Stimulated activated CD8-positive, alpha-beta memory T cell treated with anti-CD3 and anti-CD28 coated beads, Interleukin-4, amount 100 ng/mL, for 48 hours (primary cell): ENCODE measurements around the gene NALCN.
"Not testable (repeated sequence)": the region's sequence is repeated elsewhere in the genome, so short reads cannot be mapped to it uniquely, and the experiment has no call there.

Experiments used
- DNase-seq: peaks from one replicate; pipeline ENCODE4 v3.0.0-alpha.2; 2020

The NALCN gene

DNA sequence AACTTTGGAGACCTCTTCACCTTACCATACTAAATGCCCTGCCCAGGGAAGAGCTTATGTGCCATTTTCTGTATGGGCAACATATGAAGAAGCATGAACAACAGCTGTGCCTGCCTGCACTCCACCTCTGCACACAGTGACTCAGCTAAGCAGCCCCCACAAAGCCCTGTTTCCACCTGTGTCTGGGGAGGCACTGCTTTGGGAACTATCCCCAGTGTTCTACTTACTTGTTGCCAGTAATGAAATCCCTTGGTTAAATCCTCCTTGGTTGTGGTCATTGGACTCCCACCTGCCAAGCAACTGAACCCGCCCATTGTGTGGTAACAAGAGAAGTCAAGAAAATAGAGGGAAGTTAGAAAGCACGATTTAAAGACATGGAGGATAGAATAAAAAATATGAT, 84.6 kb downstream of the NALCN start:
- DNase-seq, result no peak

DNA sequence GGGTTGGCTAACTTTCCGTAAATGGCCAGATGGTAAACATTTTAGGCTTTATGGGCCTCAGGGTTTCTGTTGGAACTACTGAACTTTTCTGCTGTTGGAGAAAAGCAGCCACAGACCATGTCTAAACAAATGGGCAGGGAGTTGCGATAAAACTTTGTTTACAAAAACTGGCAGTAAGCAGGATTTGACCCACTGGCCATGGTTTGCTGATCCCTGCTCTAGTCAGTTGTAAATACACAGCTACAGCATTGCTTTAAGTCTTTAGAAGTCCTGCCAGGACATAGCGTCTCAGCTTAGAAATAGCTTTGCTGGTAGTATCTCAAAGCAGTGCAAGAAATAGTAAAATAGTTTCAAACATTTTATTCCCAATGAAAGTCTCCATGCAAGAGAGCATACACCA, 88.4 kb downstream of the NALCN start:
- no peak for DNase-seq

DNA sequence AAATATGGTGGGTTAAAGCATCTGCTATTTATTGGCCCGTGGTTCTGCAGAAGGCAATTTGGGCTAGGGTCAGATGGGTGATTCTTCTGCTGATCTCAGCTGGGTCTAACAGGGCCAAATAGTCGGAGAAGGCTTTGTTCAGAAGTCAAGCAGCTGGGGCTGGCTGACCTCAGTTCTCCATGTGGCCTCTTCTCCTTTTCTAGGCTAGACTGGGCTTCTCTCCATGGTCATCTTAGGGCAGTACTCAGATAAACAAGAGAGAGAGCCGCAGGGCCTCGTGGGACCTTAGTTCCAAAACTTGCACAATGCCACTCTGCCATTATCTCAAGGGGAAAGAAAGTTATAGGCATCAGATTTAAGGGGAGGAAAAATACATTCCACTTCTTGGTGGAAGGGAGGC, 89.6 kb downstream of the NALCN start:
- DNase-seq, result no peak

DNA sequence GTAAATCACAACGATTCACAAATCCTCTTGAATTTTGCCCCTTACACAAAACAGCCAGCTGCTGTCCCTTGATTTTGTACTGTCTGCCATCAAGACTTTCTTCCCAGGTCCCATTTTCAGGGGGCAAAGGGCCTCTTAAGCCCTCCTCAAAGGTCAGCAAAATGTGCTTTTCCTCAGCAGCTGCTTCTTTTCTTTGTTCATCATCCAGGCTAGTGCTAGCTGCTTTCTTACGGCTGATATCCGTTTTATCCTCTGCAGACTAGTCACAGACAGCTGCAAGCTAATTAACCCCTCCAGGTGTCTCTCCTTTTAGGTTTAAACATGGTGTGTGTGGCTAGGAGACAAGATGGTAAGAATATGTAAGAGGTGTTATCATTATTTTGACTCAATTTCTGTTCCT, 90.9 kb downstream of the NALCN start:
- no peak for DNase-seq

DNA sequence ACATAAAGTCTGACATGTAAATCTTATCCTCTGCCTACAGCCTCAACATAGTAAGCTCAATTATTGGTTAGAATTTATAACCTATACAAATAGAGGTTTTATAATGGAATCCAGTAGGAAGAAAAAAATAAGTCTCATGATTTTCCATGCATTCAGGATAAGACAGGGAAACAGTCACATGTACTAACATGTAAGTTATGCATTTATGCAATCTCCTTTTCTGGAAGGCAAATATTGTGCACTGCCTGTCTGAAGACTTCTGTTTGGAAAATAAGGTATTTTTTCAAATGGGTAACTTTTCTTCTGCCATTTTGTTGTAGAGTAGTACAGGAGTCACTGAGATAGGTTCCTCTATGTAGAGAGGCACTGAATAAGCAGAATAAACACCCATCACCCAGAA, 92.7 kb downstream of the NALCN start:
- no peak for DNase-seq

DNA sequence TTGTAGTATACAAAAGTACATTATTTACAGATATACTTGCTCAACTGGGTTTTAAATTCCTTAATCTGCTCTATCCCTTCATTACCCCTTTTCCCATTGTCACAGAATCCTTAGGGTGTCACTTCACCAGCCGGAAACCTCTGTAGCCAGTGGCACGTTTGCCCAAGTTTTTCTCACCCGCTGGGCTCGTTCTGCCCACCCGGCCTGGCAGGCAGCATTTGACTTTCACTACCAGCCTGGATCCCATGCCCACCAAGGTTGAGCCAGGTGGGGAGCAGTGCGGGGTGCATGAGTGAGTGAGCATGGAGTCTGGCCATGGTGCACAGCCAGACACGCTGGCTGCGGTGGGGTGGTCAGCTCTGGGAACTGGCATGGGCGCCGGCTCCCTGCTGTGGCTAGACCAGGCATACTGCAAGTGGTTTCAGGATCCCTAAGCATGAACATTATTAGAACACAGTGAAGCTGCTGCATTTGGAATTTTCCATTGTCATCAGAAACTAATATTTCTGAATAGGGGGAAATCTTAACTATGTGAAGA, 98.3 kb downstream of the NALCN start:
- no peak for DNase-seq

DNA sequence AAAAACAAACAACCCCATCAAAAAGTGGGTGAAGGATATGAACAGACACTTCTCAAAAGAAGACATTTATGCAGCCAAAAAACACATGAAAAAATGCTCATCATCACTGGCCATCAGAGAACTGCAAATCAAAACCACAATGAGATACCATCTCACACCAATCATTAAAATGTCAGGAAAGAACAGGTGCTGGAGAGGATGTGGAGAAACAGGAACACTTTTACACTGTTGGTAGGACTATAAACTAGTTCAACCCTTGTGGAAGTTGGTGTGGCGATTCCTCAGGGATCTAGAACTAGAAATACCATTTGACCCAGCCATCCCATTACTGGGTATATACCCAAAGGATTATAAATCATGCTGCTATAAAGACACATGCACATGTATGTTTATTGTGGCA, 102.8 kb downstream of the NALCN start:
- DNase-seq, result not testable (repeated sequence)

DNA sequence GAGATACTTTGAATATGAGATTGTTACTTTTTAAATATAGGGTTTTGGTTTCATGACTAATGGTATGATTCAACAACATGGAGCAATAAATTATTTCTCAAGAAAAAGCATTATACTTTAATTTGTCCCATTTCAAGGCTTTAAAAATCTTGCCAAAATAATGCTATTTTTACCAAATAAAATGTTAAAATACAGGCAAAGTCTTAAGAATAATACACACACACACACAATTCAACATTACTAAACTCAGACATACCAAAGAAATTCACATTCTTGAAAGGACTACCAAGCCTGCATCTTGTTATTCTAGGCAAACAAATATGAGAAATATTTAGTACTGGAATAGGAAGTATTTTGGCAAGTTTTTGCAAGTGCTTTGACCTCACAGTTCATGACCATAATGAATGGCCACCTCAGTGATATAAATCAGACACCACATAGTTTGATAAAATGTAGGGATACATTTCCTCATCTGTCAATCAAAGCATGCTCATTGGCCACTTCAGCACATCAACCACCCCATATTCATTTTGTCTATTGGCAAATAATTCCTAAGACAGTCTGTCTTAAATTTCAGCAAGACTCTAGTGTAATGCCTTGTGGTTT, 107.2 kb downstream of the NALCN start:
- DNase-seq, result no peak

DNA sequence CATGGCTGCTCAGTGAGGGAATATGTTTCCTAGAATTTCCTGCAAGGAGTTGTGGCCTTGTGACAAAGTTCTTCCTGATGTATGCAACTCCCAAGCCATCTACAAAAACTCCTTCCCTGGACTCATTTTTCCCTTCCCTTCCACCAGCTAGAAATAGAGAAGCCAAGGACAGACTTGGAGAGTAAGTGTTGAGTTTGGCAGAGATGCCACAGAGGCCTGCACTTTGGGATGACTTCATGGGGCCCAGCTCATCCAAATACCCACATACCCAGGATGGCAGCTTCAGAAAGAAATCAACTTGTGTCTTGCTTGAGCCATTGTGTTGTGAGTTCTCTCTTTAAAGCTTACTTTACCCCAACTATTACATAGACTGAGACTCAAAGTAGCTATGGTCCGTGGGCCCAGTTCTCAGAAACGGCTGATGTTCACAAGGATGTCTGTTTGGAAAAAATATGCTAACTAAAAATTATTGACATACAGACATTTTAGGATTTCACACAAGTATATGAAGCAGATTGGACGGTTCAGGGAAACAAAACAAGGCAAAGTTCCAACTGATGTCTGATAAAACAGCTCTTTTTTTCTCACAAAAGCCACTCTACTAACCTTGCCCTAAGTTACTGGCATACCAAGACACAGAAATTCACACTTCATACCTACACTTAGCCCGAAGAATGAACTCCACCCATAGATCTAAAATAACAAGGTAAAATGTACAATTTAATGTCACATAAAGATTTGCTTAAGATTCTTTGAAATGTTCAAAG, 107.9 kb downstream of the NALCN start:
- no peak for DNase-seq

DNA sequence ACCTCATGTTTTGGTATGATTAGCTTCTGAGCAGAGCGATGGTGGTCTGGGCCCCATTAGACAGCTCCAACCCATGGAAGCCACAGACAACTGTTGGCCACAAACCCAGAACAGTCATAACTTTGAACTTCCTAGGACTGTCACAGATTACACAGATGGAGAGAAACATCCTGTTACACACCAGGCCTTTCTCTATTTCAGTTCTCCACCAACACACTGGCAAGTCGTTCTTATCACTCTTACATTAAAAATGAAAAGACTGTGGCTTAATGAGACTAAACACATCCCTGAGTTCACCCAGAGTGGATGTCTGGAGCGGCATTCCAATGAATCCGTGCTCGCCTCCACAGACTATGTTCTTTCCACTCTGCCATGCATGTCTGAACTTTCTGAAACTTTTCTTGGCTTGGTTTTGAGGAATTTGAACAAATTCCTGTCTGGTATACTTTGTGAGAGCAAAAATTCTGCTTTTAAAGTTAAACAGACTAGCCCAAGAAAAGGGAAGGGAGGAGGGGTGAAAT, 109.1 kb downstream of the NALCN start:
- no peak for DNase-seq

DNA sequence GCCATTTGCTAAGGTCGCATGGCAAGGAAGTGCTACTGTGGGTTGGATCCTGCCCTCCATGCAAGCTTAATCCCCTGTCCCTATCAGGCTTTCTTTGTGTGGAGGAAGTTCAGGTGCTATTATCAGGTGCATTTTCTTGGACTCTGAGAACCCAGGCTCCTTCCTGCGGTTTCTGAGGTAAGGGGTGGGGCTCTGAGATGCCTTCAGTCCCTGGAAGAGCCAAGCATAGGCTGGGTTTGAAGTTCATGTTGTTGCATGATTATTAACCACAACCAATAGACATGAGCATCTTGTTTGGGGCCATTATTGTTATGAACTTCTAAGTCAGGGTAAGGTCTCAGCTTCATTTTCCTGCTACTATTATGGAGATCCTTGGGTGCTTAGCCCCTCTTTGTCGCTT, 109.5 kb downstream of the NALCN start:
- DNase-seq, result no peak

DNA sequence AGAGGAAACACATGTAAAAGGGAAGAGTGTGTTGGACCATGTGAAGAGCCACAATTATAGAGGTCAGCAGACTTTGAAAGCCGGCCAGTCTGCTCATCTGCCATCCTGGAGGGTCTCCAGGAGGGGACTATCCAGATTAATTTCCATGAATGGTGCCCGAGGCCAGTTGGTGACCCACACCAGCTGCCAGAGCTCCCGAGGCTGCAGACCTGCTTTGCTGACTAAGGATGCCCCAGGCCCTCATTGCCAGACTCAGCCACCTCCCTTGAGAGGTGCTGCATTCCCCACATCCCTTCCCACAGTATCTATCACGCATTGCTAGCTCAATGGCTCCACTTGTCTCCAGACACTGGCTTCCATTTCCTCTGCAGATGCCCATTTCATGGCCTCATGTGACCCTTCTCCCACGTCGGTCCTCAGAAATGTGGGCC, 110.3 kb downstream of the NALCN start:
- no peak for DNase-seq

DNA sequence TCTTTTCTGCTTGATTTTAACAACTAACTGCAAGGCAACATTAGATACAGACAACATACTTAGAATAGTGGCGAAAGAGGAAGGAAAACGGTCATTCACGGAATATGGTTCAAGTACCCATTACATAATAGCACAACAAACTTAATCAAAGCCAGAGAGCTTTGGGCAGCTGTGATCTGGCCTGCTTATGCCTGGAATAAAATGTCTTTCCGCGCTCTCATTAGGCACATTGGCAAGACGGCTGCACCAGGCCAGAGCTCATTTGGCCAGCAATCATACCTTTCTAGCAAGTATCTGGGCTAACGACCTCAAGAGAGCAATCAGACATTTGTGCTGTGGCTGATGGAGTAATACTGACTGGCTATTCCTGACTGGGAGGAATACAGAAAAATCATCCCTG, 112.8 kb downstream of the NALCN start:
- no peak for DNase-seq

DNA sequence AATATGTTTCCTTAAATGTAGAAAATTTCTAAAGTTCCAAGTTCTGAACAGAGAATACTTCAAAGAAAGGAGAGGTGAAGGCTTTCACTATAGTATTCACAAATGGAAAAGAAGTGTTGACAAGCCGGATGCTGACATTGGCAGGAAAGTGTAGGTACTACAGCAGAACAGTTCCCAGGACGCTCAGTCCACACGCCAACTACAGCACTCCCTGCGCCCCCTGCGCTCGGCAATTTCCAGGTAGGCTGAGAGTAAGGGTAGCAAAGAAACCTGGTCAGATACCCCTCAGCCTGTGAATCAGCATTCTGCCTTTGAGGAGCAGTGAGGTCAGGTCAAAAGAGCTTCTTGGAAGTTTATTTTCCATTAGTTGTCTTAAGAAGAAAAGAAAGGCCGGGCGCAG, 115.3 kb downstream of the NALCN start:
- no peak for DNase-seq

DNA sequence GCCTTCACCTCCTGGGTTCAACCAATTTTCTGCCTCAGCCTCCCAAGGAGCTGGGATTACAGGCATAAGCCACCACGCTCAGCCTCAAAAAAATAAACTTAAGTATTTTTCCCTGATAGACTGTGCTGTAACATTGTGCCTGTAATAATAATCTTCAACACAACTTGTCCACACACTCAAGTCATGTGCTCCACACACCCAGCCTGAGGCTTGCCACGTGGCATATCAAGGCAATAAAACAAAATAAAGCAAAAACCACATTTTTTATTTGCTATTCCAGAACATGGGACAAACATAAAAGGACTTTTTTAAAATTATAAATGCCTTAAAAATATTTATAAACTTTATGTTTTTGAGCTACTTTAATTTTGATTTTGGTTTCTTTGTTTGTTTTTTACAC, 115.8 kb downstream of the NALCN start:
- no peak for DNase-seq

DNA sequence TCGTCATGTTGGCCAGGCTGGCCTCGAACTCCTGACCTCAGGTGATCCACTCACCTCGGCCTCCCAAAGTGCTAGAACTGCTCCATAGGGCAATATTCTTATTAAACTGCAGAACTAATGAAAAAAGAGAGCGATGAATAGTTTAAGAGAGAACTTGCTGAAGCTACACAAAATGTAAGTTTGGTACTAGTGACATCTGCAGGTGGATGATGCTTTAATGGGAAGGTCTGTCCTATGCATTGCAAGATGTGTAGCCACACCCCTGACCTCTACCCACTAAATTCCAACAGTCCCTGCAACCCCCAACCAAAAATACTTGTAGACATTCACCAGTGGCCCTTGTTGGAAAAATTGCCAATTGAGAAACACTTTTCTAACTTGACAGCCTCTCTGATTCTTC, 117.8 kb downstream of the NALCN start:
- DNase-seq, result no peak

DNA sequence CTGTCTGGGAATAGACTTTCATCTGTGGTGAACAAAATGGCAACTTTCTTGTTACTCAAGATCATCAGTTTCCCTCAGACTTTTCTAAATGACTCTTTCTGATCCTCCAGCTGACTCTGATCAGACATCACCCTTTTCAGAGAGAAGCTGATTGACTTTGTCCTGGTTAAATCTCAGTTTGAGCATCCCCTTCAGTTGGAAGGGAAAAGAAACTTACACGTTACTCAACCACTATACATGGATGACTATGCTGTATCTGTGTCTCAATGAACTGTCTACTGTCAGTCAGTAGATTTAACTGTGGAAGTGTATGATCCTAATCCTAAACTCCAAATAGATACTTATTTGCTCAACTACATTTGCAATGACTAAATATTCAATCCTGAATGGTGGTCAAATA, 118.5 kb downstream of the NALCN start:
- no peak for DNase-seq

DNA sequence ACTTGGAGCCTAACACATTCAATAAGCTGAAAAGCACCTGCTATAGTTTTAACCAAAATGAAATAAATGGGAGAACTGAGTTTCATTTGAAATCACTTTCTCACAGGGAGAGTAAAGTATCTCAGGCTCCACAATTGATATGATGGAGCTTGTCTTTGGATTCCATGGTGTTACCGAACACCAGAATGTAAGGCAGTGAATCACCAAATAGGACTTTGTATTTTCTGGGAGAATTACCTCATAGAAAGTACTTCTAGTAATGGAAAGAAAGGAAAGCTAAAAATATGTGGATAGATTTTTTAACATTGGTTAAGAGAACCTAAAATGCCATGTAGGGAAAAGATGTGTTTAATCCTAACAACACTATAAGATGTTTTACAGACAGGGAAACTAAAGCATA, 123.6 kb downstream of the NALCN start:
- no peak for DNase-seq

DNA sequence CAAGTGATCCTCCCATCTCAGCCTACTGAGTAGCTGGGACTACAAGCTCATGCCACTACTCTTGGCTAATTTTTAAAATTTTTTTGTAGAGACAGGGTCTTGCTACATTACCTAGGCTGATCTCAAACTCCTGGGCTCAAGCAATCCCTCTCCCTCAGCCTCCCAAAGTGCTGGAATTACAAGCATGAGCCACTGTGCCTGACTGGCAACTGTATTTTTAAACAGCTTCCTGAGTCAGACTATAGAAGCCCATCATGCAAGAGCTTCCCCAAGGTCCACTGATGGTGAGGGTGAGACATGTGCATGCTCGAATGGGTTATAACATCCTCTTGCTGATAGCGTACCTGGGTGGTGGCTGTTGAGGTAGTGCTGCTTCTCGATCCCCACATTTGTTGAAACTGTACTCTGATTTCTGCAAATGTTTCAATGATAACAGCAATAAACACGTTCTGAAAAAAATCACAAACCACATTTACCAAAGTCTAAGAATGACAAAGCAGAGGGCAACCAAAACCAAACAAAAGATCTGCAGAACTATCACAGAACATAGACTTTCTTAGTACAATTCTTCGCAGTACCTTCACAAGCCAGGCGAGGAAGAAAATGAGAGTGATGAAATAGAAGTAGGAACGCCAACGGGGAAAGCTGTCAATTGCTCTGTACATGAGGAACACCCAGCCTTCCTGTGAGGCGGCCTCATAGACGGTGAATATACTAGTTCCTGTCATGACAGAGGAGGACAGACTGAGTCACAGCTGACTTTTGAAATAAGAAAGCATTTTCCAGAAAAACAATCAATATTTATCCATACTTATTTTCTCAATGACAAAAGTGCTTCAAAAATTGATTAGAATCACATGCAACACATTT, 124.4 kb downstream of the NALCN start:
- DNase-seq, result no peak

DNA sequence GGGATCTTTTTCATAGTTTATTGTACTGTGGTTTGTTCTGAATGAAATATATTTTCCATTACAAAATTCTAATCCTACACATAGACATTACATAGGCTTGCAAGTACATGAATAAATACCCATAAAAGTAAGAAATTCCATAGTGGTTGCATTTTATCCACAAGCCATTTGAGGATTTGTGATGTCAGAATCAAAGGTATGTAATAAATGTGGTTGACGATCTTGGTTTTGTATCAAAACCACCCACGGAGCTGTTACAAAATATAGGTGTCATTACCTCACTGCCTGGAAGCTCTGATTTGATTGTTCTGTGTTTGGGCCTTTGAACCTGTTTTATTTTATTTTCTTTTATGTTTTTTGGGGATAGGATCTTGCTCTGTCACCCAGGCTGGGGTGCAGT, 125.1 kb downstream of the NALCN start:
- no peak for DNase-seq

DNA sequence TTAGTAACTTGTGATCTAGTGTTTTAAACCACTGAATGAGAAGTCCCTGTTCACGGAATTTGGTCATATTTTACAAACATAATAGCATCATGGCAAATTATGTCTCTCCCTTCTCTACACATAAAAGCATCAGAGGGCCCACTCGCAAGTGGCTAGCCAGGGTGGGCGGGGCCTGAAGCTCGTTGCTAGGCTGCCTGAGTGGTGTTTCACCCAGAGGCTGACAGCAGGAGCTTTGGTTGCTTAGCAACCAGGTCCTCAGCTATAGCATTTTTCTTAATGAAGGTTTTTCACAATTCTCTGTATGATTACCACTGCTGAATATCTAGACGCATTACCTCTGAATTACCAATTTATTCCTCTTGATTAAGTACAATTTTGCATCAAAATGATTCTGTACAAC, 126.5 kb downstream of the NALCN start:
- peak; percentile 28 for DNase-seq

DNA sequence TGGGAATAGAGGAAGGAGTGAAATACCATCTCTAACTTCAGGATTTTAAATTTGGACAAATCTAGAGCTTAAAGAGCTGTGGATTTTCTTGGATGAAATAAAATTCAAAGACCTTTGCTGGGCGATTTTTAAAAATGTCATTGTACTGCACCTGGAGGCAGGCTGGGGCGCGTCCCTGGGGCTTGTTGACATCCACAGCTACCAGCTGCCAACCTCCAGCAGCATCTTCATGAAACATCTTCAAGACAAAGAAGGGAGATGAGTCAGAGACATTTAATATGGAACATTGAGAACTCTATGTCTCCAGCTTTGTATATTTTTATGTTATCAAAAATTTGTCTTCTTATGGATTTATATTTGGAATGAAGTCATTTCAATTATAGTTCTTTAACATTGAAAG, 132.5 kb downstream of the NALCN start:
- DNase-seq, result no peak

DNA sequence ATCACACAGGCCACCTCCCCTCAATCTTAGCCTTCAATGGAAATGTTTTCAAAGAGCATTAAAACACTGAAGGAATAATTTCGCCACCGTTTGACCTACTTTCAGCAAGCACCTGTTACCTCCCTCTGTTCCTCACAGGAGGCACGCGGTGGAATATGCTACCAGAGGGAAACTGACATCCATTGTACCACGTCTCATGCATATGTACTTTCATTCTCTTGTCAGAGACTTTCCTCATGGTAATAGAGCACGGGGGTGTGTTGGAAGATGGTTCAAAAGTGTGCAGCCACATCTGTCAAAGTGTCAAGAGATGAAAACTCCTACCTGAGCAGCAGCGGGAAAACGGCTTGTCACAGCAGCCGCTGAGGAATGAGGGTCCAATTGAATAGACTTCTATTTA, 143.4 kb downstream of the NALCN start:
- DNase-seq, result no peak
